K562 (cell line): Measurements from ENCODE around the gene MYO18A. TPM values are rescaled to one million over a fixed set of nuclear protein-coding genes. Genes with fewer than 3 reads are reported as not detected.

Source experiments
- BRD4 ChIP-seq: fragments of 200-600 bp; sonication (generic); IDR thresholded peaks from 2 replicates; pipeline ENCODE4 v1.6.1; 2017; ENCODE audit warnings: inconsistent platforms
- TEAD1 ChIP-seq, 2 experiments: fragments of 450-650 bp in 1 of 2; sonication (generic) in 1 of 2; formaldehyde crosslinking; IDR thresholded peaks; 2 replicates each; pipeline versions ENCODE4 v1.4.0 to v1.8.0; 2020 to 2022; ENCODE audit warnings: mild to moderate bottlenecking in 2 of 2, missing genetic modification reagents in 1 of 2
- polyA plus RNA-seq, 8 experiments: library from polyadenylated mRNA; depleted of rRNA in 4 of 8; stranded (reverse) in 5 of 8; unstranded in 3 of 8; fragments of >200 nt; fragmentation: Nextera tagmentation in 2 of 8; fragmentation: Illumina TruSeq in 1 of 8; extraction: Ambion mirVana in 2 of 8; extraction: Trizol in 1 of 8; gene quantifications; 2 replicates each; pipeline versions ENCODE4 v1.2.1 to v1.2.3, GENCODE V29; 2011 to 2014; ENCODE audit warnings: inconsistent platforms in 1 of 8, missing spikeins in 1 of 8
- total RNA-seq, 7 experiments: library from RNA; depleted of rRNA in 6 of 7; stranded (reverse); fragments of >200 nt in 6 of 7; fragmentation: Illumina TruSeq in 2 of 7; extraction: Trizol in 2 of 7; gene quantifications; 2 replicates each; pipeline versions ENCODE4 v1.2.1 to v1.2.3, GENCODE V29; 2011 to 2021; ENCODE audit warnings: low replicate concordance in 1 of 7
- TF ChIP-seq, protein P1 (sequence below): fragments of 200-600 bp; sonication (generic); IDR thresholded peaks from one replicate; pipeline ENCODE4 v1.6.1; 2012; ENCODE audit warnings: mild to moderate bottlenecking, low read depth, low read length, inconsistent platforms
- TF ChIP-seq, protein P2 (sequence below): sonication (generic); formaldehyde crosslinking; IDR thresholded peaks from 2 replicates; pipeline ENCODE4 v1.8.0; 2022; ENCODE audit warnings: mild to moderate bottlenecking, missing genetic modification reagents
- TF ChIP-seq, protein P3 (sequence below), 3 experiments: IDR thresholded peaks in 2 of 3; conservative IDR thresholded peaks in 1 of 3; 2 replicates each; pipeline ENCODE4 v1.5.1; 2011 to 2012; ENCODE audit warnings: low read length in 3 of 3, mild to moderate bottlenecking in 3 of 3, control low read depth in 2 of 3, improper control_type of control experiment in 1 of 3, inconsistent platforms in 1 of 3, low read depth in 1 of 3, mixed read lengths in 1 of 3, moderate library complexity in 1 of 3; ENCODE audit not compliant: insufficient read depth in 2 of 3
- TF ChIP-seq, protein P4 (sequence below): fragments of 250-450 bp; sonication (Bioruptor Pico); IDR thresholded peaks from 2 replicates; pipeline ENCODE4 v1.8.0; 2021; ENCODE audit warnings: mild to moderate bottlenecking, moderate library complexity

MYO18A gene
- total and polyA plus RNA-seq, 9 of the 15 experiments (the other 6 are each of a cell fraction or from before 2014, with no cell fraction given): 2.5 to 65.4 (median 17.1) TPM

DNA sequence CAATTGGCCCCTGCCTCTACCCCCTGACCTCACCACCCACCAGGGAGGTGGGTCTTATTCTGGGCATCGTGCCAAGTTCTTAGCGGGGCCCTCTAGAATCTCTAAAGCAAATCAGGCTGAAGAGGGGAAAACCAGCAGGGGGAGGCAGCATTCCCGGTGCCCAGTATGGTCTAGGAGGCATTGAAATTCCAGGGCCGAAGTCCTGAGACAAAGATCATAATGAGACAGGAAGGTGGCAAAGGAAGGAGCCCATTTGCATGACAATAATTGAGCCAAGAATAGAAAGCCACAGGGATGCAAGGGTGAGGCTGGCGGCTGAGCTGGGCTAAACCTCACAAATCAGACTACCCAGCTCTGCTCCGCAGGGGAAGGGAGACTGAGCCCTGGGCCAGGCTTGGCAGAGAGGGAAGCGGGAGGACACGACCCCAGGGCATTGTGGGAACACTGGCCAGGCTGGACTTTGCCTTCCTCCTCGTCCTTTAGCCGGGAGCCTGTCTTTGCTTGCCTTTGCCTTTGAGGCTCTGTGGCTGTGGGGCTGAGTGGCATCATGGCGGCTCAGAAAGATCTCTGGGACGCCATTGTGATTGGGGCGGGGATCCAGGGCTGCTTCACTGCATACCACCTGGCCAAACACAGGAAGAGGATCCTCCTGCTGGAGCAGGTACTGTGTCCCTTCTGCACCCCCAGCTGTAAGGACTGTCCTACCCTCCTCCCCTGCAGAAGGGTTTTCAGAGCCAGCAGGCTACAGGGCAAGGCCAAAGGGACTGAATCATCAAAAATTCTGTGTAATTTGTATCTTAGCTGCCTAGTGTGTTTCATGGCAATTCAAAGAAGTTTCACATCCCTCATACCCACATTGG, 137.3 kb downstream of the MYO18A start, which contains the start of gene PIPOX (continued):
- TF ChIP-seq, protein P1, sequence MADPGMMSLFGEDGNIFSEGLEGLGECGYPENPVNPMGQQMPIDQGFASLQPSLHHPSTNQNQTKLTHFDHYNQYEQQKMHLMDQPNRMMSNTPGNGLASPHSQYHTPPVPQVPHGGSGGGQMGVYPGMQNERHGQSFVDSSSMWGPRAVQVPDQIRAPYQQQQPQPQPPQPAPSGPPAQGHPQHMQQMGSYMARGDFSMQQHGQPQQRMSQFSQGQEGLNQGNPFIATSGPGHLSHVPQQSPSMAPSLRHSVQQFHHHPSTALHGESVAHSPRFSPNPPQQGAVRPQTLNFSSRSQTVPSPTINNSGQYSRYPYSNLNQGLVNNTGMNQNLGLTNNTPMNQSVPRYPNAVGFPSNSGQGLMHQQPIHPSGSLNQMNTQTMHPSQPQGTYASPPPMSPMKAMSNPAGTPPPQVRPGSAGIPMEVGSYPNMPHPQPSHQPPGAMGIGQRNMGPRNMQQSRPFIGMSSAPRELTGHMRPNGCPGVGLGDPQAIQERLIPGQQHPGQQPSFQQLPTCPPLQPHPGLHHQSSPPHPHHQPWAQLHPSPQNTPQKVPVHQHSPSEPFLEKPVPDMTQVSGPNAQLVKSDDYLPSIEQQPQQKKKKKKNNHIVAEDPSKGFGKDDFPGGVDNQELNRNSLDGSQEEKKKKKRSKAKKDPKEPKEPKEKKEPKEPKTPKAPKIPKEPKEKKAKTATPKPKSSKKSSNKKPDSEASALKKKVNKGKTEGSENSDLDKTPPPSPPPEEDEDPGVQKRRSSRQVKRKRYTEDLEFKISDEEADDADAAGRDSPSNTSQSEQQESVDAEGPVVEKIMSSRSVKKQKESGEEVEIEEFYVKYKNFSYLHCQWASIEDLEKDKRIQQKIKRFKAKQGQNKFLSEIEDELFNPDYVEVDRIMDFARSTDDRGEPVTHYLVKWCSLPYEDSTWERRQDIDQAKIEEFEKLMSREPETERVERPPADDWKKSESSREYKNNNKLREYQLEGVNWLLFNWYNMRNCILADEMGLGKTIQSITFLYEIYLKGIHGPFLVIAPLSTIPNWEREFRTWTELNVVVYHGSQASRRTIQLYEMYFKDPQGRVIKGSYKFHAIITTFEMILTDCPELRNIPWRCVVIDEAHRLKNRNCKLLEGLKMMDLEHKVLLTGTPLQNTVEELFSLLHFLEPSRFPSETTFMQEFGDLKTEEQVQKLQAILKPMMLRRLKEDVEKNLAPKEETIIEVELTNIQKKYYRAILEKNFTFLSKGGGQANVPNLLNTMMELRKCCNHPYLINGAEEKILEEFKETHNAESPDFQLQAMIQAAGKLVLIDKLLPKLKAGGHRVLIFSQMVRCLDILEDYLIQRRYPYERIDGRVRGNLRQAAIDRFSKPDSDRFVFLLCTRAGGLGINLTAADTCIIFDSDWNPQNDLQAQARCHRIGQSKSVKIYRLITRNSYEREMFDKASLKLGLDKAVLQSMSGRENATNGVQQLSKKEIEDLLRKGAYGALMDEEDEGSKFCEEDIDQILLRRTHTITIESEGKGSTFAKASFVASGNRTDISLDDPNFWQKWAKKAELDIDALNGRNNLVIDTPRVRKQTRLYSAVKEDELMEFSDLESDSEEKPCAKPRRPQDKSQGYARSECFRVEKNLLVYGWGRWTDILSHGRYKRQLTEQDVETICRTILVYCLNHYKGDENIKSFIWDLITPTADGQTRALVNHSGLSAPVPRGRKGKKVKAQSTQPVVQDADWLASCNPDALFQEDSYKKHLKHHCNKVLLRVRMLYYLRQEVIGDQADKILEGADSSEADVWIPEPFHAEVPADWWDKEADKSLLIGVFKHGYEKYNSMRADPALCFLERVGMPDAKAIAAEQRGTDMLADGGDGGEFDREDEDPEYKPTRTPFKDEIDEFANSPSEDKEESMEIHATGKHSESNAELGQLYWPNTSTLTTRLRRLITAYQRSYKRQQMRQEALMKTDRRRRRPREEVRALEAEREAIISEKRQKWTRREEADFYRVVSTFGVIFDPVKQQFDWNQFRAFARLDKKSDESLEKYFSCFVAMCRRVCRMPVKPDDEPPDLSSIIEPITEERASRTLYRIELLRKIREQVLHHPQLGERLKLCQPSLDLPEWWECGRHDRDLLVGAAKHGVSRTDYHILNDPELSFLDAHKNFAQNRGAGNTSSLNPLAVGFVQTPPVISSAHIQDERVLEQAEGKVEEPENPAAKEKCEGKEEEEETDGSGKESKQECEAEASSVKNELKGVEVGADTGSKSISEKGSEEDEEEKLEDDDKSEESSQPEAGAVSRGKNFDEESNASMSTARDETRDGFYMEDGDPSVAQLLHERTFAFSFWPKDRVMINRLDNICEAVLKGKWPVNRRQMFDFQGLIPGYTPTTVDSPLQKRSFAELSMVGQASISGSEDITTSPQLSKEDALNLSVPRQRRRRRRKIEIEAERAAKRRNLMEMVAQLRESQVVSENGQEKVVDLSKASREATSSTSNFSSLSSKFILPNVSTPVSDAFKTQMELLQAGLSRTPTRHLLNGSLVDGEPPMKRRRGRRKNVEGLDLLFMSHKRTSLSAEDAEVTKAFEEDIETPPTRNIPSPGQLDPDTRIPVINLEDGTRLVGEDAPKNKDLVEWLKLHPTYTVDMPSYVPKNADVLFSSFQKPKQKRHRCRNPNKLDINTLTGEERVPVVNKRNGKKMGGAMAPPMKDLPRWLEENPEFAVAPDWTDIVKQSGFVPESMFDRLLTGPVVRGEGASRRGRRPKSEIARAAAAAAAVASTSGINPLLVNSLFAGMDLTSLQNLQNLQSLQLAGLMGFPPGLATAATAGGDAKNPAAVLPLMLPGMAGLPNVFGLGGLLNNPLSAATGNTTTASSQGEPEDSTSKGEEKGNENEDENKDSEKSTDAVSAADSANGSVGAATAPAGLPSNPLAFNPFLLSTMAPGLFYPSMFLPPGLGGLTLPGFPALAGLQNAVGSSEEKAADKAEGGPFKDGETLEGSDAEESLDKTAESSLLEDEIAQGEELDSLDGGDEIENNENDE: no peak
- TF ChIP-seq, protein P2, sequence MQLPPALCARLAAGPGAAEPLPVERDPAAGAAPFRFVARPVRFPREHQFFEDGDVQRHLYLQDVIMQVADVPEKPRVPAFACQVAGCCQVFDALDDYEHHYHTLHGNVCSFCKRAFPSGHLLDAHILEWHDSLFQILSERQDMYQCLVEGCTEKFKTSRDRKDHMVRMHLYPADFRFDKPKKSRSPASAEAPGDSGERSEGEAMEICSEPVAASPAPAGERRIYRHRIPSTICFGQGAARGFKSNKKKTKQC: no peak
- no peak for TF ChIP-seq TEAD1 (CRISPR knock-in tag; IDR thresholded peaks at IDR 0.05)
- no peak for TF ChIP-seq BRD4
- TF ChIP-seq, protein P3, sequence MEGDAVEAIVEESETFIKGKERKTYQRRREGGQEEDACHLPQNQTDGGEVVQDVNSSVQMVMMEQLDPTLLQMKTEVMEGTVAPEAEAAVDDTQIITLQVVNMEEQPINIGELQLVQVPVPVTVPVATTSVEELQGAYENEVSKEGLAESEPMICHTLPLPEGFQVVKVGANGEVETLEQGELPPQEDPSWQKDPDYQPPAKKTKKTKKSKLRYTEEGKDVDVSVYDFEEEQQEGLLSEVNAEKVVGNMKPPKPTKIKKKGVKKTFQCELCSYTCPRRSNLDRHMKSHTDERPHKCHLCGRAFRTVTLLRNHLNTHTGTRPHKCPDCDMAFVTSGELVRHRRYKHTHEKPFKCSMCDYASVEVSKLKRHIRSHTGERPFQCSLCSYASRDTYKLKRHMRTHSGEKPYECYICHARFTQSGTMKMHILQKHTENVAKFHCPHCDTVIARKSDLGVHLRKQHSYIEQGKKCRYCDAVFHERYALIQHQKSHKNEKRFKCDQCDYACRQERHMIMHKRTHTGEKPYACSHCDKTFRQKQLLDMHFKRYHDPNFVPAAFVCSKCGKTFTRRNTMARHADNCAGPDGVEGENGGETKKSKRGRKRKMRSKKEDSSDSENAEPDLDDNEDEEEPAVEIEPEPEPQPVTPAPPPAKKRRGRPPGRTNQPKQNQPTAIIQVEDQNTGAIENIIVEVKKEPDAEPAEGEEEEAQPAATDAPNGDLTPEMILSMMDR (IDR thresholded peaks at IDR 0.05 in 2 of 3, conservative IDR thresholded peaks at IDR 0.05 in 1 of 3; ENCODE audit: insufficient read depth in 2 of 3, low read depth in 1 of 3, low read length in 3 of 3): peak in 1 of 3 experiments; percentile 23; a peak in 2 of 6 replicates
- TF ChIP-seq, protein P4, sequence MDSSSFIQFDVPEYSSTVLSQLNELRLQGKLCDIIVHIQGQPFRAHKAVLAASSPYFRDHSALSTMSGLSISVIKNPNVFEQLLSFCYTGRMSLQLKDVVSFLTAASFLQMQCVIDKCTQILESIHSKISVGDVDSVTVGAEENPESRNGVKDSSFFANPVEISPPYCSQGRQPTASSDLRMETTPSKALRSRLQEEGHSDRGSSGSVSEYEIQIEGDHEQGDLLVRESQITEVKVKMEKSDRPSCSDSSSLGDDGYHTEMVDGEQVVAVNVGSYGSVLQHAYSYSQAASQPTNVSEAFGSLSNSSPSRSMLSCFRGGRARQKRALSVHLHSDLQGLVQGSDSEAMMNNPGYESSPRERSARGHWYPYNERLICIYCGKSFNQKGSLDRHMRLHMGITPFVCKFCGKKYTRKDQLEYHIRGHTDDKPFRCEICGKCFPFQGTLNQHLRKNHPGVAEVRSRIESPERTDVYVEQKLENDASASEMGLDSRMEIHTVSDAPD (CRISPR knock-in tag): no peak
